Measurements from ENCODE around the gene PPDPF. TPM values are rescaled to one million over a fixed set of nuclear protein-coding genes. Genes with fewer than 3 reads are reported as not detected.

Gene PPDPF
- total and polyA plus RNA-seq, 2 donors (not counting 1 experiment from before 2014, with no cell fraction given), result 93.5 to 162 TPM

DNA sequence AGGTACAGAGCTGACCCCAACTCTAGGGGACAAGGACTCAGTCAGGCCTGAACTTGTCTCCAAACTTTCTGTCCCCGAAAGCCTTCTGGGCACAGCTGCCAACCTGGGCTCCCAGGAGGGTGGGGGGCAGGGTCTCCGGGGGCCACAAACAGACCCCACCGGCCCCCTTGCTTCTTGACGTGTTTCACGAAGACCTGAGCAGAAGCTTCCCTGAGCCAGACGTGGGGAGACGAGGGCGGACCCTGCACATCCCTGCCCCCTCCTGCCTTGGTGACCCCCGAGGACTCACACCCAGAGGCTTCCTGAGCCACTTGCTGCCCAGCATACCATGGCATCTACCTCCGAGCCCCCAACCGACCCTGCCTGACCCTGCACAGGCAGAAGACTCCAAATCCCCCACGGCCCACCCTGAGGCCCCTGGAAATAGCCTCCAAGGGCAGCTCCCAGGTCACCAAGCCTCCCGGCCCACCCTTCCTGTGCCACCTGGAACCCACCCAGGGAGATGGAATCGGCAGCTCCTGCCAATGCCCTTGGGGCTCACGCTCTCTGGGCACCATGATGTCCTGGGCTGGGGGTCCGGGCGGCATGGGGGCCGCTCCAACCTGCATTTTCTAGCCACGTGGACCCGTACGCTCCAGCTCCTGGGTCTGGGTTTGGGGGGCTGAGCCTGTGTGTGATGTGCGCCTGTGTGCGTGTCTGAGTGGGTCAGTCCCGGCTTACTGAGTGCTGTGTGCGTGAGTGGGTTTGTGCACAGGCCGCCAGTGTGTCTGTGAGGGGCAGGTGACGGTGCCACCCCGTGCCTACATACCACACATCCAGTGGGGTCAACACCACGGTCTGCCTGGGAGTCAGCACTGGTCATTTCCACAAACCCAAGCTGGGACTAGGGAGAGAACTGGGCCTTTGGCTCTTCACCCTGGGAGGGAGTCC lies 19.1 kb downstream of the PPDPF start:
- intact Hi-C loops (cut with micrococcal nuclease), result loop anchor here (5.0 kb wide), 2 partner anchors 198 to 418 kb away; partner anchors contain the start of genes LIME1, SLC2A4RG and UCKL1
- H3K4me3 Mint-ChIP-seq, result peak overlapping the region; percentile 19
- H3K27ac ChIP-seq (ENCODE audit: low read length in 2 of 2), result no peak overlapping the region

More for the DNA sequence above, 19.1 kb downstream of the PPDPF start:
- POLR2A ChIA-PET, result interaction anchor here (1.1 to 2.7 kb wide), 4 partner anchors 13 to 102 kb away, joined by 3 to 12 read pairs (median 6); no protein-coding TSS in a partner anchor
- Histone ChIP-seq H3K27me3 (replicated peaks in 1 of 4; ENCODE audit: control extremely low read depth in 1 of 4, control insufficient read depth in 3 of 4, insufficient read depth in 4 of 4, low read length in 3 of 4) (no peaks in the 10 kb centered on the region), H3K4me2 (replicated peaks; ENCODE audit: low read depth, low read length, poor library complexity, severe bottlenecking) (peak overlapping the region; percentile 92), H3K4me3 (ENCODE audit: control extremely low read depth in 1 of 5, extremely low read depth in 1 of 5, insufficient read depth in 1 of 5, low read depth in 2 of 5, low read length in 4 of 5) (no peak overlapping the region), H3K4me1 (ENCODE audit: control insufficient read depth in 2 of 2, insufficient read depth in 2 of 2, low read length in 2 of 2) (peaks cover 42 to 66% of the 10 kb centered on the region in 2 donors), H3K79me2 (ENCODE audit: control insufficient read depth, insufficient read depth, low read length) (no peaks in the 10 kb centered on the region), H2AFZ (ENCODE audit: insufficient read depth, low read depth, low read length, poor library complexity, severe bottlenecking) (no peak overlapping the region), H4K20me1 (ENCODE audit: control insufficient read depth, insufficient read depth, low read length, poor library complexity, severe bottlenecking) (no peaks in the 10 kb centered on the region), H3K9me3 (ENCODE audit: control extremely low read depth in 1 of 3, control insufficient read depth in 2 of 3, insufficient read depth in 1 of 3, low read length in 2 of 3) (peaks cover 0 to 3% (median 0%) of the 10 kb centered on the region in 3 donors), H3K36me3 (replicated peaks in 1 of 2; ENCODE audit: control extremely low read depth in 1 of 2, control insufficient read depth in 1 of 2, extremely low read depth in 1 of 2, insufficient read depth in 2 of 2, low read length in 1 of 2) (no peaks in the 10 kb centered on the region), H3K9ac (ENCODE audit: low read length) (no peak overlapping the region)
- WGBS (ENCODE audit: insufficient coverage), result 96% methylated on average over 23 of the region's 29 CpGs
- DNase-seq, result no peak
- Mint-ChIP-seq H3K27me3 (no peaks in the 10 kb centered on the region), H3K4me1 (peaks cover 50% of the 10 kb centered on the region), H3K27ac (peak overlapping the region; percentile 59), H3K9me3 (ENCODE audit: insufficient read depth) (no peaks in the 10 kb centered on the region)
- ATAC-seq (ENCODE audit: low read depth), result no peak
- CTCF ChIA-PET, result interaction anchor here (1.2 to 4.7 kb wide), 10 partner anchors 13 to 434 kb away, joined by 3 to 30 read pairs (median 16); partner anchors contain the start of genes HELZ2 and PPDPF
- no peak for TF ChIP-seq CTCF (IDR thresholded peaks at IDR 0.05)
- no peak for TF ChIP-seq EZH2 (IDR thresholded peaks at IDR 0.05; ENCODE audit: borderline replicate concordance, insufficient read depth, low read depth, low read length, poor library complexity, severe bottlenecking)

Measured in B cell (primary cell).